GM21717 (cell line): Measurements from ENCODE around the gene PRDM8.

Experiments
- ATAC-seq: cut with Tn5 transposase; IDR thresholded peaks from one replicate; pipeline ENCODE4 v1.9.1; 2021; ENCODE audit warnings: mild to moderate bottlenecking, moderate library complexity; ENCODE audit not compliant: unreplicated experiment

The PRDM8 gene

GRCh38 chr4:80199947-80200346 lies 2.6 kb downstream of the PRDM8 start:
- ATAC-seq, result no peak

- peak; percentile 29 for ATAC-seq
Observed at GRCh38 chr4:80201252-80202151, 4.2 kb downstream of the PRDM8 start.

GRCh38 chr4:80202190-80202711 lies 4.9 kb downstream of the PRDM8 start:
- peak; percentile 87 for ATAC-seq

GRCh38 chr4:80202741-80203553 lies 5.6 kb downstream of the PRDM8 start:
- peak; percentile 39 for ATAC-seq

GRCh38 chr4:80204433-80205011 lies 7.2 kb downstream of the PRDM8 start:
- no peak for ATAC-seq

GRCh38 chr4:80206111-80206510 lies 8.8 kb downstream of the PRDM8 start:
- ATAC-seq, result no peak

GRCh38 chr4:80206521-80207171 lies 9.3 kb downstream of the PRDM8 start:
- no peak for ATAC-seq

- ATAC-seq, result no peak
Observed at GRCh38 chr4:80207172-80207583, 9.9 kb downstream of the PRDM8 start.

GRCh38 chr4:80207664-80208063 lies 10.4 kb downstream of the PRDM8 start:
- no peak for ATAC-seq

- no peak for ATAC-seq
Observed at GRCh38 chr4:80208610-80209339, 11.5 kb downstream of the PRDM8 start.

- no peak for ATAC-seq
Observed at GRCh38 chr4:80209340-80209701, 12.0 kb downstream of the PRDM8 start.

- no peak for ATAC-seq
Observed at GRCh38 chr4:80210549-80210948, 13.2 kb downstream of the PRDM8 start.

GRCh38 chr4:80213117-80213815 lies 16.0 kb downstream of the PRDM8 start:
- no peak for ATAC-seq

- no peak for ATAC-seq
Observed at GRCh38 chr4:80215449-80216052, 18.2 kb downstream of the PRDM8 start.

GRCh38 chr4:80216100-80216761 lies 18.9 kb downstream of the PRDM8 start:
- no peak for ATAC-seq

GRCh38 chr4:80219301-80220025 lies 22.2 kb downstream of the PRDM8 start:
- no peak for ATAC-seq

- no peak for ATAC-seq
Observed at GRCh38 chr4:80220711-80221110, 23.4 kb downstream of the PRDM8 start.

- no peak for ATAC-seq
Observed at GRCh38 chr4:80221161-80221560, 23.9 kb downstream of the PRDM8 start.
